GM12872 (cell line): Measurements from ENCODE around the gene FRMD4A.

Source experiments
- TF ChIP-seq, protein P1 (sequence below): IDR thresholded peaks from 3 replicates; pipeline ENCODE4 v1.5.1; 2011; ENCODE audit warnings: low read depth, mild to moderate bottlenecking, low read length, moderate library complexity; ENCODE audit not compliant: insufficient read depth

Gene FRMD4A

DNA sequence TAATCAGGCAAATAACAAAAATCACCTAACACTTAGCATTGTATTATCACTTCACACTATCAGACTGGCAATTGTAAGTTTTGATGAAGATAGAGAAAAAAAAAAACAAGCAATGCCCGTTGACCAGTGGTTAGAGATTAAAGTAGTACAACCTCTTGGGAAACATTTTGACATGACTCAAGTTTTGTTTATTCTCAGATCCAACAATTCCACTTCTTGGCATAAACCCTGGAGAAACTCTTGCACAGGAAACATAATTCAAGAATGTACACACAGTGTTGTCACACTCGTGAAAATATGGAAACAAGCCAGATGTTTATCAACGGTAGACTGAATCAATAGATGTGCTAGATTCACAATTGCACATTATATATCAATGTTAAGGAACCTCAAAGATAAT lies 37.2 kb downstream of the FRMD4A start:
- TF ChIP-seq, protein P1, sequence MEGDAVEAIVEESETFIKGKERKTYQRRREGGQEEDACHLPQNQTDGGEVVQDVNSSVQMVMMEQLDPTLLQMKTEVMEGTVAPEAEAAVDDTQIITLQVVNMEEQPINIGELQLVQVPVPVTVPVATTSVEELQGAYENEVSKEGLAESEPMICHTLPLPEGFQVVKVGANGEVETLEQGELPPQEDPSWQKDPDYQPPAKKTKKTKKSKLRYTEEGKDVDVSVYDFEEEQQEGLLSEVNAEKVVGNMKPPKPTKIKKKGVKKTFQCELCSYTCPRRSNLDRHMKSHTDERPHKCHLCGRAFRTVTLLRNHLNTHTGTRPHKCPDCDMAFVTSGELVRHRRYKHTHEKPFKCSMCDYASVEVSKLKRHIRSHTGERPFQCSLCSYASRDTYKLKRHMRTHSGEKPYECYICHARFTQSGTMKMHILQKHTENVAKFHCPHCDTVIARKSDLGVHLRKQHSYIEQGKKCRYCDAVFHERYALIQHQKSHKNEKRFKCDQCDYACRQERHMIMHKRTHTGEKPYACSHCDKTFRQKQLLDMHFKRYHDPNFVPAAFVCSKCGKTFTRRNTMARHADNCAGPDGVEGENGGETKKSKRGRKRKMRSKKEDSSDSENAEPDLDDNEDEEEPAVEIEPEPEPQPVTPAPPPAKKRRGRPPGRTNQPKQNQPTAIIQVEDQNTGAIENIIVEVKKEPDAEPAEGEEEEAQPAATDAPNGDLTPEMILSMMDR, result no peak

DNA sequence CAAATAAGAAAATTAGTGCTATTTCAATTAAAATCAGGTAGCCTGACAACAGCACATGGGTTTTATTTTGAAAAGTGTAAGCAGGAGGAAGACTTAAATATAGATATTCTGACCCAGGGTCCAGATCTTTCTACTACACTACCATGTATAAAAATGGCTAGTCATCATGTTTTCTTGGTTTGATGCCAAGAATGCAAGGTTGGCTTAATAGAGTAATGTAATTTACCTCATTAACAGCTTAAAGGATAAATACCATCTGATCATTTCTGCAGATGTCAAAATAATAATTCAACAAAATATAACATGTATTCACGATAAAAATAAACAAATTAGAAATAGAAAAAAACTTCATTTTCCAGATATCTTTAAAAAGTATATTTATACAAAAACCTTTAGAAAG lies 39.4 kb downstream of the FRMD4A start:
- TF ChIP-seq, protein P1, result no peak

DNA sequence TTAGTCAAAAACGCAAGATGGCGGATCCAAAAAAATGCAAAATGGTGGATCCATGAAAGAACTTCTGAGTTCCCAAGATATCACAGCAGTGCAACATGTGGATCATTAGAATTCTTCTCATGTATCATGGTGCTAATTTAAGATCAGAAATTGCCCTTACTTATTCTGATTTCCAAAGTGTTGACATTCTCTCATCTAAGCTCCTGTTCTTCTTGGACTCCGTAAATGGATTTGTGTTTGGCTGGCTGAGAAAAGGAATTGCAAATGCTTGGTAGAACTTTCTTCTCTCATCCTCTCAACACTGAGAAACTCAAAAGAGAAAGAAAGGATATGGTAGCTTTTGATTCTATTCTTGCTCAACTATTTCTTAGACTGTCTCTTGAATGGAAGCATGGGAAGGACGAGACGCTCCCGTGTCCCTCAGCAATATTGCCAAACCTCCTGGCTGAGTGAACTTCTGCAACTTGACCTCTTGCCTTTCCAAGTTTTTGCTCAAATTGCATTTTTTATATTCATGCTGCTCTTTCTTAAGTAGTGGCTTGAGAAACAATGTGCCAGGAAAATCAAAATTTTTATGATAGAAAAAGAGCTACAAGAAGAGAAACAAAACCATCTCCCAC lies 44.7 kb downstream of the FRMD4A start:
- TF ChIP-seq, protein P1, result no peak

DNA sequence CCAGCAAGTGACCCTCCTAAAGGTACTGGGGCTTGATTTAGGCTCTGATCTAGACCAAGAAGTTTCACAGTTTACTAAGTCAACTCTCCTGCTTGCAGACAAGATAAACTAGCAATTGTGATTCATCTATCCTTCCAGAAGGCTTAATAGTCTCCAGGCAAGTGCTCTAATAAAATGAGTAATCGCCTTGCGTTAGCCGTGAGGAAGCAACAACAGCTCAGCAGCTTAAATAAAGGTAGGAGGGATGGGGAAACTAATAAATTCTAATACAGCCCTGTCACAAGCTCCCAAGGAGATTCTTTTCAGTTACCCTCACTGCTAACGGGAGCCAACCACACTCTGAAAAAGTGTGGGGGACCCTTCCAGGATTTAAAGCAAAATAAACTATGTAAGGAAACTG lies 48.4 kb downstream of the FRMD4A start:
- TF ChIP-seq, protein P1, result no peak

DNA sequence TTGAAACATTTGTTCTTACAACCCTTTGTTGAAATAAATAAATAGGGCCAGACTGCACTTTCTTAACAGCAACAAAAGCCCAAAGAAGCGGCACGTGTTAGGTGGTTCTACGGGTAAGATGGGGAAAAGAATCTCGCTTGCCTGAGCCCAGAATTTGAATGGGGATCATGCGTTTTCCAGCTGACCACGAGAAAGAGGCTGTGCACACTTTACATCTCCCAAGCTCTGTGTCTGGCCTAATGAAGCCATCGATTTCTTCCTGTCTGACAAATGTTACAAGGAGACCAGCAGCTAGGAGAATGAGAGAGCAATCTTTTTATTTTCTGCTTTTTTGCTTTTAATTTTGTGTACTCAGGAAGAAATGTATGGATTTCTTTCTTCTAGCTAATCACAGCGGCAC lies 52.2 kb downstream of the FRMD4A start:
- TF ChIP-seq, protein P1, result no peak

DNA sequence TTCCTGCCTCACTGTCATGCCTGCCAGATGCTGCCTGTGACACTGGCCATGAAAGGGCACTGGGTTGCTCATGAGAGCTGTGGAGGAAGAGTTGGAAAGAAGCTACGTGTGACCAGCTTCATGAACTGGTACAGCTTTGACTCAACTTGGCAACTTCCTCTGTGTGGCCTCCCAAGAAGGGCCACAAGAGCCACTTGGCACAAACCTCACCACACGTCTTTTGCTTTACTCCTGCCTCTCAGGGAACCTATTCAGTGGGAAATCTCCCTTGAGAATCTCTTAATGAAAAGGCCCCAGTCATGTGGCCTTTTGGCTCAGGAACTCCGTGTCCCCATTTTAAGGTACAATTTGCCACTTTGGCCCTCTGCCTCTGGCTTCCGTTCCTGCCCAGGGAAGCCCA lies 54.5 kb downstream of the FRMD4A start:
- TF ChIP-seq, protein P1, result no peak

DNA sequence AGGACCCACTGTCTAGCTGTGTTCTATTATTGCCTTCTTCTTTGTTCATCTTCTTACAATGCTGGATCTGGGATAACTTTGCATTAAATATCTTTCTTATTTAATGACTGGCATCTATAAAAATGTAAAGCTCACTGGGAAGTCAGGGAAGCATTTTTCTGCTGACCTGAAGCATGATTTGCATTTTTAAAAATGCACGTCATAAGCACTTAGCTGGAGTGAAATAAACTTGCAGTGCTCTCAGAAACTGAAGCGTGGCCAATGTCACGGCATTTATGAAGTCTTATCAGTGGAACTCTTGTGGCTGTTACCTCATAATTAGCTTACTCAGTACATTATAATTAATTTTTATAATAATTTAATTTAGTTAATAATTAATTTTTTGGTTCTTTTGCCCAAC lies 59.1 kb downstream of the FRMD4A start:
- TF ChIP-seq, protein P1, result no peak
